DMS53 treated with DMSO at 0.1 percent for 48 hours (cell line): ENCODE results near the gene PPP2R2C.

Experiments
- DNase-seq: peaks from one replicate; lab custom pipeline; 2025; ENCODE audit not compliant: unreplicated experiment; lab: John Stamatoyannopoulos, UW

Gene PPP2R2C

DNA sequence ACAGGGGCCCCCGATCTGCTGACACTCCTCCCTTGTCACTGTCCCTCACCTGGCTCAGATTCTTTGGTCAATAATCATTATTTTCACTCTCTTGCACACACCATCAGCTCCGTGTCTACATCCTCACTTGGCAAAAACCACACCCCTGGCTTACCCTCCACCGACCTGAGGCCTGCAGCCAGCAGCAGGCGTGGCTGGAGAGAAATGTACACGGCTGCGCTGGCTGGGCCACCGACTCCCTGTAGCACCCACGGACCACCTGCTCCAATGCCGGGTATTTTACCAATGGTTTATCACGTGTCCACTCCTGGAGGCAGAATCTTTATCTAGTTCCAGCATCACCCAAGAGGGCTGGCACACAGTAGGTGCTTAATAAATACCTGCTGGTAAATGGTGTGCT, 104.3 kb downstream of the PPP2R2C start:
- DNase-seq, result no peak

DNA sequence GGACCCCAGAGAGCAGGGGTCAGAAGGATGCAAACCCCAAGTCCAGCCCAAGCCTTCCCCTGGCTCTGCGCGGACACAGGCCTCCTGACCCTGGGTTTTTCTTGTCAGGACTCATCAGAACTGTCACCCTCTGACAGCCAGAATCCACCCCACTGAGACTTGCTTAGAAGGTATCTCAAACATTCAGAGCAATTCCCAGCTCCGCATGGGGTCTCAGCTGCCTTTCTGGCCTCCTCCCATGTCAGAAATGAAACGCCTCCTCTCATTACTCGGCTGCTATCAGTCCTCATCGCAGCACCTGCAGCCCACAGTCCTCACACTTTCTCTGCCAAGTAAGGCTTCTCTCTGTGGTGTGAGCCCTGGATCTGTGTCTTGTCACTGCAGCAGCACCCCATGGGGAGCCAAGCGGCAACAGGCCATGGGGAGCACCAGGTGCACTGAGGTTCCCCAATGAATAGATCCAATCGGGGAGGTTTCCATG, 105.0 kb downstream of the PPP2R2C start:
- DNase-seq, result no peak

DNA sequence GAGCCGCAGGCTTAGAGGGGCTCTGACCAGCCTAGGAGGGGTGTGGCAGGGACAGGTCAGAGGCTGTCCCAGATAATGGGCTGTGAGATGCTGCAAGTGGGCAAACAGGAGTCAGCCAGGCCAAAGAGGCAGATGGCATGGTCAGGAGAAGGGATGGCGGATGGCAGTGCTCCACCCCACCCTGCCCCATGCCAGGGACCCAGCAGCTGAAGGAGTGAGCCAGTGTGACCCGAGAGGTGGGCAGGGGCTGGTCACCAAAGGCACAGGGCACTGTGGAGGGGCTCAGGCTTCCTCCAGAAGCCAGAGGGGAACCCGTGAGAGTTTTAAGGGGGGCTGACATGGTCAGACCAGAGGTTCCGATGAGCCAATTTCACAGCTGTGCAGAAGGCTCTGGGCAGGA, 105.8 kb downstream of the PPP2R2C start:
- no peak for DNase-seq

DNA sequence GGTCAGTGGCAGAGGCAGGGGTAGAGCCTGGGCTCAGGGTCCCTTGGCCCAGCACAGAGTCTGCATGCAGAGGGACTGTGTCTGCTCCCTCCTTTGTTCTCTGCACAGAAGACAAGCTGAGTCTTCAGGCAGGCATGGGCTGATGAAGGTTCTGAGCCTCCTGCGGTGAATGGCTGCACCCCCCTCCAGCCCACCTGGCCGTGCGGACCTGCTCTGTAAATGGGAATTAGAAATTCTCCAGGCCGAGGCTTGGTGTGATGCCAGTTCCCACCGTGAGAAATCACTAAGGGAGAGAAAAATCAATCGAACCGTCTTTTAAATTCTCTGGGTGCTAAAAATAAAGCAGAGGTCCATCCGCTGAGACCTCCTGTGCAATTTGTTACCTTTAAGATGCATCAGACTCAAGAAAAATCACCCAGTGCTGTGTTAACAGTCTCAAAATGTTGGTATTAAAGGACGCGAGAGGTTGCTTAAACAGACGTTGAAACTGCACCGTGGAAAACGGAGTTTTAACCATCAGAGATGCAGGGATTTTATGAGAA, 106.8 kb downstream of the PPP2R2C start:
- no peak for DNase-seq

DNA sequence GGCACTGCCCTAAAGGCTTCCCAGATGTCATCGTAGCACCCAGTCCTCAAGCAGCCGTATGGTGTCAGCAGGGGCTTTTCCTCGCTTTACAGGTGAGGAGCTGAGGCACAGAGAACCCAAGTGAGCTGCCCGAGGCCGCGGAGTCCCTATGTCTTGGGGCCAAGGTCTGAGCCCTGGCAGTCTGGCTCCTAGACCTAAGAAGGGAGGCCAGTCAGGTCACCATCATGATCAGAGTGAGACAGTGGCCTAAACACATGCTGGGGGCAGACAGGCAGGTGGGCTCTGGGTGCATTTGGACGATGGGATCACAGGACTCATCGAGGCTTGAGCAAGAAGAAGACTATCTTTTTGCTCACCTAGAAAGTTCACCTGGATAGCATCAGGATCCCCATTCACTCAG, 107.8 kb downstream of the PPP2R2C start:
- no peak for DNase-seq

DNA sequence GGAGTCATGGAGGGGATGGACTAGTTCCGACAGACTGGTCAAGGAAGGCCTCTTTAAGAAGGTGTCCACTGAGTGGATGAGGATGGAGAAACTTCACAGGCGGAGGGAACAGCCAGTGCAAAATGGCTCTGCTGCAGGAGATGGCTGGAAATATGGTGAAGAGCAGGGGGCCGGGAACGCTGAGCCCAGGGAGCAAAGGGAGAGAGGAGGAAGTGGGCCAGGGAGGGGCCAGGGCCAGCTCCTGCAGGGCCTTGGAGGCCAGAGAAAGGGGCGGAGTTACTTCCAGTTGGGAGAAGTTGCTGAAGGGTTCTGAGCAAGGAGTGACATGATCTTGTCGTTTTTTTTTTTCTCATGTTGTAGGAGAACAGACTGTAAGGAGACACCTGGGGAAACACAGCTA, 108.3 kb downstream of the PPP2R2C start:
- no peak for DNase-seq

DNA sequence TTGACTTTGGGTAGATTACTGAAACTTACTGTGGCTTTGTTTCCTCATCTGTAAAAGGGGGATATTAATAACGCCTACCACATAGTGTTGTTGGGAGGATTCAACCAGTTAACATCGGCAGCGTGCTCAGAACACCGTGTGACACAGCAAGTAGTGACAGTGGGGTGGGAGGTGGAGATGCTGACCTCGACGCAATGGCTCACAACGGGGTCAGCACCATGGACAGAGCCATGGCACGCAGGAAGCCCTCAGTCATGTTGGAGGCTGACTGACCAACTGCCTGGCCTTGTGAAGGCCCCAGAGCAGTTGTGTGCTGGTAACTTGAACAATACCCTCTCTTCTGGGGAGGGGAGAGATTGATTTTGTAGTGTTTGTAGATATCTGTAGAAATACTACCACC, 109.5 kb downstream of the PPP2R2C start:
- DNase-seq, result no peak

DNA sequence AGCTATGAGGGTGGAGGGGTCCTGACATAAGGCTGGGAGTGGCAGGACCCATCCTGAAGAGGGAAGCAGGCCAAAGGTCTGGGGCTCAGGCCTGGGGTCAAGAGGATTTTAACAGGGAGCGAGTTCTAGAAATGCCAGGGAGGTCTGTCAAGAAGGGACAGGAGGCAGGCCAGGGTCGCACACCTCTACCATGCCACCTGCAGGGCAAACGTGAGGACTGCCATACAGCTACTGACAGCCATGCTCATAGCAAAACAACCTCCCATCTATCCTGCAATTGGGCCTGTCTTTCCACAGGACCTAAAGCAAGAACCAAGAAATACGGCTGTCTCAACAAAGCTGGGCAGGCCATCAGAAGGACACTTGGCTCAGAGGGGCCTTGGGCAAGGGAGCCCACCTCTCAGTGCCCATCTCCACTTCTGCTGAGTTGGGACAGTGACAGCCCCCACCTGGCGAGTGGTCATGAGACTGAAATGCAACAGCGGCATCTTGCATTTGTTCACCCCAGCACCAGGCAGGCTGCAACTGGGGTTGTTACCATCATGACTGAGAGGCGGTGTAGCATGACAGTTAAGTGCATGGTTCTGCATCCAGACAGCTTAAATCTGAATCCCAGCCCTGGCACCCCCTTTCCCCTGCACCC, 110.0 kb downstream of the PPP2R2C start:
- no peak for DNase-seq

DNA sequence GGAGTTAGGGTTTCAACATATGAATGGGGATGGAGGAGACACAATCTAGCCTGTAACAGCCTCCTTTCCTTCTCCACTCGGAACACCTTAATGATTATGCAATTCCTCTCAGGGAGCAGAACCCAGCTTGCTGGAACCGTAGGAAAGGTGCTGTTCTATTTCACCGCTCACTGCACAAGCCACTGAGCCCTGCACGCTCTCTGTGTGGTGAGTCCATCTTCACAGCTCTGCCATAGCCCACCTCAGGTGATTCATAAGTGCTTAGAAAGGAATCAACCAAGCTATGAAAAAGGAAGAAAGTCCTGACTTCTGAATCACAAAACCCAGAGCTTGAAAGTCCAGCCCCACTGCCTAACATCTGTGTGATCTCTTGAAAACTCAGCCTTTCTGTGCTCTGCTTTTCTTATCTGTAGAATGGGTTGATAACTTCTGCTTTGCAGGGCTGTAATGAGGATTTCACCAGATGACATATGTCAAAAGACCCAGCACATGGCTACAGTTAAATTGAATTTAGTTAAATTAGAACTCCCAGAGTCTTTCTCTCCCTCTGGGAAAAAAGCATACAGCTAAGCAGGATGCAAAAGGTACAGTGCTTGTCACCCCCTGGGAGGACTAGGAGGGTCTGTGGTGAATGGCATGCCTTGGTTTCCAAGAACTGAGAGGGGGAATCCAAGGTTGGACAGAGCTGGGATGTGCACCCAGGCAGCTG, 111.2 kb downstream of the PPP2R2C start:
- DNase-seq, result no peak

DNA sequence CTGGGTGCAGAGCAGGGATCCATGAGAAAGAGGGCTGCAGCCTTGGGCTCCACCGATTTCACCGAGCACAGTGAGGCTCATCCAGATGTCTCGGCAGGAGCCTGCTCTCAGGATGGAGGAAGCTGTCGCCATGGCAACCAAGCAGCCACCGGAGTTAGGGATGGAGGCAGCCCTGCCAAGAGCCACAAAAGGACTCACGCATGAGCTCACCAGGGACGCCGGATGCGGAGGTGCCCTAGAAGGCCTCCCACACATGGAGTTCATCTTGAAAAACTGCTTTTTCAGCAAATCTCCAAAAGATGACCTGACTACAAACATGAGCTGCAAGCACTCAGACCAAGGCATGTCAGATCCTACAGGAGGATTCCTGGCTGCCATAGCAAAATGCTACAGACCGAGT, 112.0 kb downstream of the PPP2R2C start:
- no peak for DNase-seq

DNA sequence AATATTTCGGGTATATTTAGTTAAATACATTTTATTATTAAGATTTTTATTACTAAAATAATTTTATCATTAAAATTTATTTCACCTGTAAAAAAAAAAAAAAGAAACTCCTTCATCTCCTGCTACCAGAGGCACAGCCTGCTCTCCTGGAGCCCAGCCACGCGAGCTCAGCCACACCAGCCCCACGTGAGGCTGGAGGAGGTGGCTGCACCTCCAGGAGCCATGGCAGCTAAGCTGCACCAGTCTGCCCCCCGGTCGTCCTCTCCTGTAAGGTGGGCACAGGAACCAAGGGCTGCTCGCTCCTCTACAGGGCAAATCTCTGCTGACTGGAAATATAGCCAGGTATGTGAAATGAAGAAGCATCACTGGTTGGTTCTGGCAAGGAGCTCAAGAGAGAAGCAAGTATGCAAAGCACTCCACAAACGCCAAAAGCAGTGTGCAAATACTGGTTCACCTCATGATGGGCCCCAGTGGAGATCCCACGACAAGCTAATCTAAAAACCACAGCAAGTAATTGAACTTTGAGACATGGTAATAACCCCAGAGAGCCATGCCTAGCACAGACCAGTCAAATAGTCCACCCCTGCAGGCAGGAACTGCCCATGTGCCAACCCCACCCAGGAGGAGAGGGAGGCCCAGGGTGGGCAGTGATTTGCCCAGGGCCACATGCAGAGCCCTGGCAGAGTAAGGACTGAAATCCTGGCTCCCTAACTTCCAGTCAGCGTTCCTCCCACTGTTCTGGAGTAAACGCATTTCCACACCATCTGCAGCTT, 112.7 kb downstream of the PPP2R2C start:
- DNase-seq, result no peak

DNA sequence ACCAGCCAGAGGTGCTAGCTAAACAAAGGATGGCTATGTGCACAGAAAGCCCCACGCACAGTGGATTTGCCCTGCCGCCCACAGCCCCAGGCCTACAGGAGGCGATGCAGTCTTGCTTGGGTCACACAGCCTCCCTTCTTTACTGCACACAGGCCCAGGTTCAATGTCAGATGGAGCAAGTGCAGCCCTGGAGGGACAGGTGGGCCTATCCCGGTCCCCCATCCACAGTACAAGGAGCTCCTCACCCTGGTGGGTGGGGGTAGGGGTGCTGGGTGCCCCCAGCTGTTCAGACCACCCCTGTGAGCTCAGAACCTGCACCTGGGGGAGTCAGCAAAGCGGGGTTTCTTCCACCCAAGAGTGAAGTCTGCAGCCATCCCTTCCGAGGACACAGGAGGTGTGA, 114.9 kb downstream of the PPP2R2C start:
- DNase-seq, result no peak

DNA sequence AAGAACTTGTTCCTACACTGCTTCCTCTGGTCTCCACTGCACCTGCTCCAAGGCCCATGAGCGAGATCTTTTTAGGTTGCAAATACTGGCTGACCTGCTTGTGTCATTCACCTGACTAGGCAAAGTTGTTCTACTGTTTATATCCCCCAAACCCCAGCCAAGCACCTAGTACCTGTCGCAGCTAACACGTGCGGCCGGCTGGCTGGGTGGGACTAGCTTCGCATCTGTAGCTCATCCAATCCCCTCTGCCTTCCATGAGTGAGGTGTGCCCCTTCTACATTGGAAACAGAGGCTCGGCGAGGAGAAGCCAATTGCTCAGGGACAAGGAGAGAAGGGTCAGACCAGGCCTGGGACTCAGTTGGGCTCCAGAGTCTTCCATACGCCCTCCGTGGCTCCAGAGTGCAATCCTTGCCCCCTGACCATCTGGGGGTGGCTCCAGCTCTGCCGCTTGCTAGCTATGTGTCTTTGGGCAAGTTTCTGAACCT, 116.3 kb downstream of the PPP2R2C start:
- DNase-seq, result no peak

DNA sequence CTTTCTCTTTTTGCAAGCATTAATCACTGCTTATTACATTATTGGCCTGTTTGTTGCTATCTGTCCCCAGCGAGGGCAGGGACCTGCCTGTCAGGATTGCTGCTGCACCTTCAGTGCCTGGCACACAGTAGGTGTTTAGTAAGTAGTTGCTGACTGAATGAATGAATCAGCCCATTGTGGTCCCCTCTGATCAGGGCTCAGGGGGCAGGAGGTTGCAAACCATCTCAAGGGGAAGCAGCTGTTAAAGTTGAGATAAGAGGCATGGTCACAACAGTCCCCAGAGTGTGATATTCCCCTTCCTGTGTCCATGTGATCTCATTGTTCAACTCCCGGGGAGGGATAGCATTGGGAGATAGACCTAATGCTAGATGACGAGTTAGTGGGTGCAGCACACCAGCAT, 117.4 kb downstream of the PPP2R2C start:
- DNase-seq, result no peak

DNA sequence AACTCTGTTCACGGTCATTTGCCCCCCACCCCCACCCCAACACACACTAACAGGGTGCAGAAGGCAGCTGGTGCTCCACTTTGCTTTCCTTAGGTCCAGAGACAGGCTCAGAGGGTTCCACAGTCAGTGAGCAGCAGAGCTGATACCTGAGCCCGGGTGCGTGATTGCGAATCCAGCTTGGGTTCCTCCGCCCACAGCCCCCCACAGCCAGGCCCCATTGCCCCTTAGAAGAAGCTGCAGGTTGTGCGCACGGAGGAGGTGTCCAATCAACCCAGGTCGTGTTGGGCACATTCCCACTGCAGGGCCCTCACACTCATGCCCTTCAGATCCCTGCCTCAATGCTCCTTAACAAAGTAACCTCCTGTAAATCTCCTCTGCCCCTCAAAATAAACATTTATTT, 117.8 kb downstream of the PPP2R2C start:
- no peak for DNase-seq

DNA sequence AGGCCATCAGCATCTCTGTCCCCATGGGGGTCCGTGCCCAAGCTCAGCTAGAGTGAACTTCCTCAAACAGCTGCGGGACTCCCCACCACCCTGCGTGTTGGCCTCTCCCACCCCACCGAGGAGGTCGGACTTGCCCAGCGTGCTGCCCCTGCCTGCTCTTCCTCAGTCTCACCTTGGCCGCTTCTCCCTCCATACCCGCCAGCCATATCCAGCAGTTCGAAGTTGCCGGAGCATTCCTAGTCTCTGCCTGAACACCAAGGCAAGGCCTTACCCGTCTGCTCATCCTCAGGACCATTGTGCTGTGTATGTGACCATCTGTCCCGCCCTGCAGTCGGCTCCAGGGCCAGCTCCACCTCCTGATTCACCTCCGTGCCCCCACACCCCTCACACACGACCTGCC, 118.3 kb downstream of the PPP2R2C start:
- DNase-seq, result no peak

DNA sequence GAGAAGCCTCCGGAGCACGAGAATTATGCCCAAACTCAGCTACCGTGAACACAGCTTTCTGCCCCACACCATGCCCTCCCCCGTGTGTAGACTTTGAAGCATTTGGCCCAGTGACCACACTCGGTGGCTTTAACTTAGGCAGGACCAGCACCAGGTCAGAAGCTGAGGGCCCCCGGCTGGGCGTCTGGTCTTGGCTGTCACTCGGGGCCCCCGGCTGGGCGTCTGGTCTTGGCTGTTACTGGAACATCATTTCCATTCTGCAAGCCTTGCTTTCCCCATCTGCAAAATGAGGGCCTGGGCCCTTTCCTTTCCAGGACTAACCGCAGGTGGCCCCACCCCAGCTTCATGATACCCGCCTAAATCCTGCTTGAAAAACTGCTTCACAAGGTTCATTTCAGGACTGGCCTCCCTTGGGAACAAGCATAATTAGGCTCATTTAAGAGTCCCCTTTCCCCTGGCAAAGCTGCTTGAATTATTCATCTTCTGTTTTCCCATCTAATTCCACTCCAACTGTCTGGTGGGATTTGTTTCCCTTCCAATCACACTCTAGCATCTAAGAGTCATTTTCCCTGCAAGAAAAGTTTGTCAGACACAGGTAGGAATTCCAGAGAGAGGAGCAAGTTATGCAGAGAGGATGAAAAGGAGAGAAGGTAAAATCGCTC, 120.3 kb downstream of the PPP2R2C start:
- DNase-seq, result no peak

DNA sequence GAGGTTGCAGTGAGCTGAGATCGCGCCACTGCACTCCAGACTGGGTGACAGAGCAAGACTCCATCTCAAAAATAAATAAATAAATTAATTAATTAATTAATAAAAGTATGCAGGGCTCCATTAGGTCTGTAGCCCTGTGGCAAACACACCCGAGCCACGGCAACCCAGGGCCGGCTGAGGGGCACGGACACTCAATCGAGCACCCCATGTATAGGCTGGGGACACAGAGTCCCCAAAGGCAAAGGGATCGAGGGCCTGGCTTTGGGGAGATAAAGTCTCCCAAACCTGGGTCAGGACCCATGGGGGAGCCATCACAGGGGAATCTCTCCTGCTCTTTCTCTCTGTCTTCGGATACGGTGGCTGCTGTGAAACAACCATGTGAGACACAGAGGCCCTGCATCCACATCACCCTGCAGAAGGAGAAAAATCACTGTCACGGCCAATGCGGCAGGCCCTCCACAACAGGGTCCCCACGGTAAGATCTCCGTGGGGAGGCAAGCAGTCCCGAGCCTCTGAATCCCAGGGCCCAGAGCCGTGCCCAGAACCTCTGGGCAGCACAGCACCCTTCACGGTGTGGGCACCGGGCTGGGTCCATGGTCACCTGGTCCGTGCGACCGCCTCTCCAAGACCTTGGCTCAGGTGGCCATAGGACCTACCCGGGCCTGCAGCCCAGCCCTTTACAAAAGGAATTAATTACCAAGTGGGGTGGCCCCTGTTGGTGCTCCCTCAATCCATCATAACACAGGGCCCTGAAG, 121.0 kb downstream of the PPP2R2C start:
- DNase-seq, result no peak

DNA sequence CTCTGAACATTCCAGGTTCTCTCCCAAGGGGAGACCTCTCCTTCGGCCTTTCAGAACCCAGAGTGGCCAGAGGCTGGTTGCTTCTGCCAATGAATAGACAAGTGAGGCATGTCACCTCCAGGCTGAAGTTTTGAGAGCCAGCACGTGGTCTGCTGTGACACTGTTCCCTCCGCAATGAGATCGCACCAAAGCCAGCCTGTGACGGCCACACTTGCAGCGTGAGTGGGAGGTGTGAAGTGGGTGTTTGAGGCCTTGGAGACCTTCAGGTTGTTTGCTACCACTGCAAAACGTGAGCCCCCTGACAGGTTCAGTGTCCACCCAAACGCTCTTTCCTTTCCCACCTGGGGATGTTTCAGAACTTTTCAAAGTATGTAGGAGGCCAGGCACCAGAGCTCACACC, 121.8 kb downstream of the PPP2R2C start:
- no peak for DNase-seq

DNA sequence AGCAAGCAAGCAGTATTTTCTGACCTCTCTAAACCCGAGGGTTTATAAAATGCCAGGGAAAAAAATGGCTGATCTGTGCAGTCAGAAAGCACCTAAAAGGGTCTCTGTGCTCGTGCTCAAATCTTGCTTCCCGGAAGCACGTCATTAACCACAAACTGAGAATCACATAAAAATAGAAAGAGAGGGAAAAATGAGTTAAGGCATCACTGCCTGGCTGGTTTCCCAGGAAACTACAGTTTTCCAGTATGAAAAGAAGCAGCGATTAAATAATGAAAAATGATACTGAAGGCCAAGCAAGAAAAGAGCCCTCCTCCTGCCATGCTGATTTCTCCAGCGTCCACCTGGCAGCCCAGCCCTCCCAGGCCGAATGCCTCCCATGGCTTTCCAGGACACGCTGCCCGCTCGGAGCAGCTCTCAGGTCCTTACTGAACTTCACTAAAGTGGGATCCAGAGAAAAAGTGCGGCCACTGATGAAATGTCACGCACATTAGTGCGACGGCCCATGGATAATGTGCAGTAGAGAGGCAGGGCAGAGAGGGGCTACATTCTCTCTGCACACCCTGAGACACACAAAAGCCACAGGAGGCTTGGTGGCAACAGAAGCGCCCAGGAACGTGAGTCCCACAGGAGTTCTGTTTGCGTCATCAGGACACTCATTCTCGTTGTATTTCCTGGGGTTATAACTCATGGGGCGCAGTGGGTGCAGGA, 122.4 kb downstream of the PPP2R2C start:
- DNase-seq, result no peak
